ENCODE data around the gene NLGN2. TPM values are rescaled to one million over a fixed set of nuclear protein-coding genes. Genes with fewer than 3 reads are reported as not detected.

The NLGN2 gene
- total RNA-seq, 1 donor from 2014 or later = 30.3 TPM

GRCh38 chr17:7384489-7385081 is 23.1 kb upstream of the NLGN2 start:
- no peaks in the 10 kb centered on the region for H3K9me3 Mint-ChIP-seq (ENCODE audit: low read depth)
- TF ChIP-seq CTCF (IDR thresholded peaks at IDR 0.05; ENCODE audit: unreplicated experiment) = no peak
- H3K27ac Mint-ChIP-seq = no peak overlapping the region
- H3K4me3 Mint-ChIP-seq (ENCODE audit: low read depth) = peak overlapping the region; percentile 51
- peaks cover 9% of the 10 kb centered on the region for H3K4me1 Mint-ChIP-seq (ENCODE audit: low read depth)
- H3K36me3 Mint-ChIP-seq (ENCODE audit: insufficient read depth) = peaks cover 5% of the 10 kb centered on the region
- peaks cover 31% of the 10 kb centered on the region for H3K27me3 Mint-ChIP-seq
- no peak for DNase-seq (ENCODE audit: low spot score, unreplicated experiment)

- no peaks in the 10 kb centered on the region for H3K9me3 Mint-ChIP-seq (ENCODE audit: low read depth)
- no peak for DNase-seq (ENCODE audit: low spot score, unreplicated experiment)
- peaks cover 3% of the 10 kb centered on the region for H3K27me3 Mint-ChIP-seq
These were observed 18.8 kb upstream of the NLGN2 start for GRCh38 chr17:7388856-7389255.

GRCh38 chr17:7389924-7390910 is 17.4 kb upstream of the NLGN2 start:
- Mint-ChIP-seq H3K36me3 (ENCODE audit: insufficient read depth) (peaks cover 5% of the 10 kb centered on the region), H3K9me3 (ENCODE audit: low read depth) (no peaks in the 10 kb centered on the region), H3K4me3 (ENCODE audit: low read depth) (no peak overlapping the region), H3K27ac (no peak overlapping the region), H3K4me1 (ENCODE audit: low read depth) (peaks cover 5% of the 10 kb centered on the region), H3K27me3 (no peaks in the 10 kb centered on the region)
- no peak for TF ChIP-seq CTCF (IDR thresholded peaks at IDR 0.05; ENCODE audit: unreplicated experiment)
- DNase-seq (ENCODE audit: low spot score, unreplicated experiment) = no peak

More at GRCh38 chr17:7388856-7389255, 18.8 kb upstream of the NLGN2 start:
- H3K4me3 Mint-ChIP-seq (ENCODE audit: low read depth) = no peak overlapping the region
- peaks cover 5% of the 10 kb centered on the region for H3K36me3 Mint-ChIP-seq (ENCODE audit: insufficient read depth)
- TF ChIP-seq CTCF (IDR thresholded peaks at IDR 0.05; ENCODE audit: unreplicated experiment) = no peak
- H3K27ac Mint-ChIP-seq = no peak overlapping the region
- H3K4me1 Mint-ChIP-seq (ENCODE audit: low read depth) = peaks cover 4% of the 10 kb centered on the region

- no peak for DNase-seq (ENCODE audit: low spot score, unreplicated experiment)
- Mint-ChIP-seq H3K4me3 (ENCODE audit: low read depth) (no peak overlapping the region), H3K27ac (no peak overlapping the region), H3K27me3 (no peaks in the 10 kb centered on the region), H3K9me3 (ENCODE audit: low read depth) (no peaks in the 10 kb centered on the region), H3K4me1 (ENCODE audit: low read depth) (peaks cover 5% of the 10 kb centered on the region), H3K36me3 (ENCODE audit: insufficient read depth) (peaks cover 5% of the 10 kb centered on the region)
- no peak for TF ChIP-seq CTCF (IDR thresholded peaks at IDR 0.05; ENCODE audit: unreplicated experiment)
These were observed 16.3 kb upstream of the NLGN2 start for GRCh38 chr17:7391307-7391706.
